ENCODE results near the gene ASF1A.

Gene ASF1A

DNA sequence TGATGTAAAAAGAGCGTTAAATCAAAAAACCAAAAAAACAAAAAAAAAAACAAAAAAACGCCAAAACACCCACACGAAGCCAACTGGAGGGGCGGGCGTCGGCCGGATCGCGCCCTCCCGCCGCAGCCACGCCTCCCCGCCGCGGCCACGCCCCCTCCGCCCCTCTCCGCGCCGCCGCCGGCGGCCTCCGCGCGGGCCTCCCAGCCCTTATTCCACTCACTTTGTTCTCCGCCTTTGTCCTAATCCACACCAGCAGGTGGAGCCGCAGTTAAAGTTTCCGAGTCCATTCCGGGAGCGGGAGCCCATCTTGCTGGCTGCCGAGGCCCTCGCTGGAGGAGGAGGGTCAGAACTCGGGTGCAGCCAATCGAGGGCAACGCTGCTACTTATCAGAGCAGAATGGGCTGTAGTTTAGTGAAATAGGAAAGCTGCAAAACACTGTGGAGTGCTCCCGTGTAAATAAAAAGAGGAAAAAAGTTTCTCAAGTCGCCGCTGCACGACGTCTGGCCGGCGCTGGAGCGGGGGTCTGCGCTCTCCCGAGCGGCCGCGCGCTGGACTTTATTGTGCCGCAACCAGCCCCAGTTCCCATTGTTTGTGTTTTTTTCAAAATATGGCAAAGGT lies at the start of gene ASF1A:
TSS of gene ASF1A (plus strand) at position 346 of the 618 bp plus-strand sequence. CDS start at position 608, 262 bp downstream.
- ChIA-PET POLR2A (no interaction called here), CTCF (interaction anchor here (0.9 to 3.7 kb wide), 10 partner anchors 11 to 217 kb away, joined by 3 to 17 read pairs (median 4); no protein-coding TSS in a partner anchor)
- peak; percentile 92 for DNase-seq (ENCODE audit: extremely low spot score)
- TF ChIP-seq, protein P1, sequence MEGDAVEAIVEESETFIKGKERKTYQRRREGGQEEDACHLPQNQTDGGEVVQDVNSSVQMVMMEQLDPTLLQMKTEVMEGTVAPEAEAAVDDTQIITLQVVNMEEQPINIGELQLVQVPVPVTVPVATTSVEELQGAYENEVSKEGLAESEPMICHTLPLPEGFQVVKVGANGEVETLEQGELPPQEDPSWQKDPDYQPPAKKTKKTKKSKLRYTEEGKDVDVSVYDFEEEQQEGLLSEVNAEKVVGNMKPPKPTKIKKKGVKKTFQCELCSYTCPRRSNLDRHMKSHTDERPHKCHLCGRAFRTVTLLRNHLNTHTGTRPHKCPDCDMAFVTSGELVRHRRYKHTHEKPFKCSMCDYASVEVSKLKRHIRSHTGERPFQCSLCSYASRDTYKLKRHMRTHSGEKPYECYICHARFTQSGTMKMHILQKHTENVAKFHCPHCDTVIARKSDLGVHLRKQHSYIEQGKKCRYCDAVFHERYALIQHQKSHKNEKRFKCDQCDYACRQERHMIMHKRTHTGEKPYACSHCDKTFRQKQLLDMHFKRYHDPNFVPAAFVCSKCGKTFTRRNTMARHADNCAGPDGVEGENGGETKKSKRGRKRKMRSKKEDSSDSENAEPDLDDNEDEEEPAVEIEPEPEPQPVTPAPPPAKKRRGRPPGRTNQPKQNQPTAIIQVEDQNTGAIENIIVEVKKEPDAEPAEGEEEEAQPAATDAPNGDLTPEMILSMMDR (IDR thresholded peaks at IDR 0.05; ENCODE audit: control extremely low read depth, extremely low read depth, low read depth, missing control alignments) = peak; percentile 74

DNA sequence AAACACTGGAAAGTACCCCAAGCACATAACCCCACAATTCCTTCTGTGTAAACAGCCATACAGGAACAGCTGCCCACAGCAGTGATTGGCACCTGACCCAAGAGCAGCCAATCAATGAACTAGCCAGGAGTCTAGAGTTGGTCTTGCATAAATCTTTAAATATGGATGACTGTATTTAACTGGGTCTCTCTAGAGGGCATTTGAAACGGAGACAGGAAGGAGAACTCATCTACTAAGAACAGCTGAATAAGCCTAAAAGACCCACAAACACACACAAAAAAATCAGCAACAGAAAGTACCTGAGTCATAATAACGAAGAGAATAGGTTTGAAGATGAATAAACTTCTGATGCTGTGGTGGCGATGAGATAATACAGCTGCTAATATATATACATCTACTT lies 49.0 kb upstream of the ASF1A start:
- CTCF ChIA-PET = interaction anchor here (0.8 to 1.4 kb wide), 8 partner anchors 10 to 280 kb away, joined by 3 to 7 read pairs (median 4); no protein-coding TSS in a partner anchor
- TF ChIP-seq, protein P1 (IDR thresholded peaks at IDR 0.05; ENCODE audit: control extremely low read depth, extremely low read depth, low read depth, missing control alignments) = no peak
- POLR2A ChIA-PET = interaction anchor here (1.5 kb wide), 1 partner anchor 37 kb away, joined by 4 read pairs; no protein-coding TSS in a partner anchor
- DNase-seq (ENCODE audit: extremely low spot score) = peak; percentile 23

DNA sequence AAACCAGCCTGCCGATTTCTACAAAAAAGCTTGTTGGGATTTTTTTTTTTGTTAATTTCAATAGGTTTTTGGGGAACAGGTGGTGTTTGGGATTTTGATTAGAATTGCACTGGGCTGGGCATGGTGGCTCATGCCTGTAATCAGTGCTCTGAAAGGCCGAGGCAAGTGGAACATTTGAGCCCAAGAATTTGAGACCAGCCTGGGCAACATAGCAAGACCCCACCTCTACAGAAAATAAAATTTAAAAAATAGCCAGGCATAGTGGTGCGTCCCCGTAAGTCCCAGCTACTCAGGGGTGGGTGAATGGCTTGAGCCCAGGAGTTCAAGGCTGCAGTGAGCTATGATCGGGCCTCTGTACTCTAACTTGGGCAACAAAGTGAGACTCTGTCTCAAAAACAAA lies 40.5 kb upstream of the ASF1A start:
- TF ChIP-seq, protein P1 (IDR thresholded peaks at IDR 0.05; ENCODE audit: control extremely low read depth, extremely low read depth, low read depth, missing control alignments) = no peak
- no peak for DNase-seq (ENCODE audit: extremely low spot score)
- ChIA-PET CTCF (interaction anchor here (0.6 to 2.1 kb wide), 4 partner anchors 12 to 1289 kb away, joined by 3 to 10 read pairs (median 4); no protein-coding TSS in a partner anchor), POLR2A (no interaction called here)

DNA sequence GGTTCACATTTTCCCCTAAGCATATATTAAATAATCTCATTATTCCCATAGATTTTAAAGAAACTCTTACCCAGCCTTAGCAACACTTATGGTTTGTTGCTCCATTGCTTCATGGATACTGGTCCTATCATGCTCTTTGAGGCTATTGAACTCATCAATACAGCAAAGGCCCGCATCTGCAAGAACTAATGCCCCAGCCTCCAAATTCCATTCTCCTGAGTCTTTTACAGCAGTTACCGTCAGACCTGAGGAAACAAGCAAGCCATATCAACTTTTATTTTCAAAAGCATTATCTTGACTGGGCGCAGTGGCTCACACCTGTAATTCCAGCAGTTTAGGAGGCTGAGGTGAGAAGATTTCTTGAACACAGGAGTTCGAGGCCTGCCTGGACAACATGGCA lies 37.7 kb upstream of the ASF1A start:
- DNase-seq (ENCODE audit: extremely low spot score) = no peak
- CTCF ChIA-PET = interaction anchor here (1.1 to 1.3 kb wide), 2 partner anchors 11 to 21 kb away, joined by 3 to 5 read pairs; no protein-coding TSS in a partner anchor
- POLR2A ChIA-PET = no interaction called here
- TF ChIP-seq, protein P1 (IDR thresholded peaks at IDR 0.05; ENCODE audit: control extremely low read depth, extremely low read depth, low read depth, missing control alignments) = no peak

DNA sequence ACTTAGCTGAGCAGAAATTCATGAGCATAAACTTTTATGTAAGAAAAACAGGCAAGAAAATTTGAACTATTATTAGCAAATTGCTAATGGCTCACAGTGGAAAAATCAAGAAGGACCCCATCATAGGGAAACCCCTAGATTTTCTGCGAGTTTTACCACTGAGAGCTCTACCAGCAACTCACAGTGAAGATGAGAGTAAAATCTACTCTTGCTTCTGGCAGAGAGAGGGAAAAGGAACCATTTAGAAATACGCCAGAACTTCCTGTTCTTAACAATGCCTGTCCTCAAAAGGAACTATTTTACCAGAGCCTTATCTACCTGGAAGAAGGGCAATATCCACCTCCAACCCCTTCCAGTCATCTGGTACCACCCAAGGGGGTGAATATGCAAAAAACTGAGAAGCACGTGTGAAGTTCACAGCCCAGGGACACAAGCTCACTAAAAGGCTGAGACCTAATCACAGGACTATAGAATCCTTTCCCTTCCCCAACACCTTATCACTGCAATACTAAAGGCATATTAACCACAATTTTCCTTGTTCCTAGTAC lies 34.4 kb upstream of the ASF1A start:
- TF ChIP-seq, protein P1 (IDR thresholded peaks at IDR 0.05; ENCODE audit: control extremely low read depth, extremely low read depth, low read depth, missing control alignments) = no peak
- POLR2A ChIA-PET = no interaction called here
- CTCF ChIA-PET = interaction anchor here (1.1 to 1.3 kb wide), 3 partner anchors 14 to 60 kb away, joined by 3 read pairs; no protein-coding TSS in a partner anchor
- DNase-seq (ENCODE audit: extremely low spot score) = no peak

DNA sequence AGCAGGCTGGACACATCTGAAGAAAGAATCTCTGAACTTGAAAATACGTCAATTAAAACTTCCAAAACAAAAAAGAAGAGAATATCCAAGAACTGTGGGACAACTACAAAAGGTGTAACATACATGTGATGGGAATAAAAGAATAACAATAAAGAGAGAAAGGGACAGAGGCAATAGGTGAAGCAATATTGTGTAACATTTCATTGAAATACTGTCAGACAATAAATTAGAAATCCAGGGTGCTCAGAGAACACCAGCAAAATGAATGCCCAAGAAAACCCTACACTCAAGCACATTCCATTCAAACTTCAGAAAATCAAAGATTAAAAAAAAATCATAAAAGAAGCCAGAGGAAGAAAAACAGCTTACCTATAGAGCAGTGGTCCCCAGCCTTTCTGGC lies 33.6 kb upstream of the ASF1A start:
- DNase-seq (ENCODE audit: extremely low spot score) = no peak
- ChIA-PET CTCF (interaction anchor here (1.2 to 2.1 kb wide), 5 partner anchors 13 to 38 kb away, joined by 3 to 7 read pairs (median 3); no protein-coding TSS in a partner anchor), POLR2A (no interaction called here)
- TF ChIP-seq, protein P1 (IDR thresholded peaks at IDR 0.05; ENCODE audit: control extremely low read depth, extremely low read depth, low read depth, missing control alignments) = no peak

All from GM10248 (cell line).